Measurements from ENCODE around the gene ABLIM2. TPM values are rescaled to one million over a fixed set of nuclear protein-coding genes. Genes with fewer than 3 reads are reported as not detected.

ABLIM2 gene
- polyA plus RNA-seq, 4 donors = 1.1 to 12.7 (median 4.4) TPM

Other genes starting within 250 kb of the ABLIM2 start
- gene AFAP1, start 219.0 kb downstream of the ABLIM2 start, polyA plus RNA-seq = 10 to 100 TPM in 1 of 4 donors, 1 to 10 TPM in 3; 2.2 to 14.0 (median 6.7) TPM
- 10 to 100 TPM in 1 of 4 donors, 1 to 10 TPM in 2, under 1 TPM in 1; 0.45 to 25.3 (median 6.3) TPM for gene SH3TC1, start 40.5 kb upstream of the ABLIM2 start, polyA plus RNA-seq
- 10 to 100 TPM in 1 of 4 donors, 1 to 10 TPM in 2, under 1 TPM in 1; 0.67 to 13.2 (median 6.1) TPM for gene HTRA3, start 110.9 kb upstream of the ABLIM2 start, polyA plus RNA-seq

All from small intestine (tissue), 4 donors.